Endothelial cell of umbilical vein (primary cell): Measurements from ENCODE around the gene NMD3. TPM values are rescaled to one million over a fixed set of nuclear protein-coding genes. Genes with fewer than 3 reads are reported as not detected.

Source experiments
- BruUV-seq: library from RNA; stranded (reverse); fragments of 400-500 nt; replicated peaks from 2 replicates; lab custom pipeline; 2021; lab: Mats Ljungman, UMichigan
- CTCF ChIA-PET: fragments of 300-600, 350-600 bp; sonication (Branson Sonifier 250); formaldehyde crosslinking; loops from one replicate; lab custom pipeline; 2021; ENCODE audit warnings: antibody characterized with exemption, inconsistent platforms; lab: Charles Lee
- POLR2A ChIA-PET: fragments of 300-600, 350-600 bp; sonication (Branson Sonifier 250); formaldehyde crosslinking; loops from one replicate; lab custom pipeline; 2021; ENCODE audit warnings: antibody characterized with exemption, inconsistent platforms; lab: Charles Lee
- DNase-seq: peaks from one replicate; pipeline ENCODE4 v3.0.0-alpha.2; 2011; ENCODE audit warnings: low read depth, low spot score
- FAIRE-seq: peaks from 2 replicates; lab custom pipeline; 2011; peaks lifted over from hg19 to GRCh38; lab: Jason Lieb, UNC
- H2AFZ ChIP-seq: 2 replicates; pipeline ENCODE4 v1.6.0; 2012; ENCODE audit warnings: low read depth, low read length, control low read depth, inconsistent platforms
- H3K27ac ChIP-seq: 2 replicates; pipeline ENCODE4 v1.5.1; 2011; ENCODE audit warnings: low read depth, mild to moderate bottlenecking, control low read depth, low read length, moderate library complexity; ENCODE audit not compliant: insufficient read depth
- H3K27me3 ChIP-seq, 2 experiments: 2 replicates each; pipeline versions ENCODE4 v1.6.0 to v1.6.1; 2011; ENCODE audit warnings: low read length in 2 of 2, mixed read lengths in 1 of 2; ENCODE audit not compliant: control insufficient read depth in 2 of 2, insufficient read depth in 2 of 2
- H3K36me3 ChIP-seq, 2 experiments: 2 replicates in 1 of 2; 3 replicates in 1 of 2; pipeline ENCODE4 v1.5.1; 2011; ENCODE audit warnings: low read length in 2 of 2, mild to moderate bottlenecking in 1 of 2, moderate library complexity in 1 of 2; ENCODE audit not compliant: control insufficient read depth in 2 of 2, insufficient read depth in 2 of 2; ENCODE audit errors: extremely low read depth in 1 of 2
- H3K4me1 ChIP-seq: 3 replicates; pipeline ENCODE4 v1.5.1; 2011; ENCODE audit warnings: mild to moderate bottlenecking, low read length; ENCODE audit not compliant: control insufficient read depth, insufficient read depth; ENCODE audit errors: extremely low read depth
- H3K4me2 ChIP-seq: 2 replicates; pipeline ENCODE4 v1.6.1; 2011; ENCODE audit warnings: low read length, control low read depth, mixed read lengths; ENCODE audit not compliant: insufficient read depth
- H3K4me3 ChIP-seq, 3 experiments: fragments of 200-600 bp in 1 of 3; sonication (generic), shearing (Covaris generic) in 1 of 3; replicated peaks in 1 of 3; 2 replicates each; pipeline ENCODE4 v1.5.1; 2011 to 2016; ENCODE audit warnings: control low read depth in 3 of 3, low read length in 3 of 3, mild to moderate bottlenecking in 2 of 3, inconsistent platforms in 1 of 3, low read depth in 1 of 3, moderate library complexity in 1 of 3; ENCODE audit not compliant: insufficient read depth in 1 of 3
- H3K79me2 ChIP-seq: 2 replicates; pipeline ENCODE4 v1.6.0; 2012; ENCODE audit warnings: low read length, inconsistent platforms; ENCODE audit not compliant: control insufficient read depth, insufficient read depth
- H3K9ac ChIP-seq: replicated peaks from 2 replicates; pipeline ENCODE3; 2011; ENCODE audit warnings: low read length, control low read depth; ENCODE audit not compliant: insufficient read depth; ENCODE audit errors: extremely low read depth
- H3K9me1 ChIP-seq: replicated peaks from 3 replicates; pipeline ENCODE4 v1.6.0; 2011; ENCODE audit warnings: mild to moderate bottlenecking, low read length; ENCODE audit not compliant: control insufficient read depth, insufficient read depth; ENCODE audit errors: extremely low read depth
- H3K9me3 ChIP-seq: replicated peaks from 2 replicates; pipeline ENCODE4 v1.5.1; 2012; ENCODE audit warnings: low read length, inconsistent platforms; ENCODE audit not compliant: control insufficient read depth, insufficient read depth
- H4K20me1 ChIP-seq: replicated peaks from 2 replicates; pipeline ENCODE3; 2011; ENCODE audit warnings: mild to moderate bottlenecking, low read length; ENCODE audit not compliant: control insufficient read depth, insufficient read depth; ENCODE audit errors: extremely low read depth
- EZH2 ChIP-seq: IDR thresholded peaks from 2 replicates; pipeline ENCODE4 v1.6.1; 2012; ENCODE audit warnings: borderline replicate concordance, low read depth, mild to moderate bottlenecking, moderate library complexity, low read length, inconsistent platforms; ENCODE audit not compliant: severe bottlenecking
- FOS ChIP-seq: IDR thresholded peaks from 2 replicates; pipeline ENCODE4 v1.6.1; 2011; ENCODE audit warnings: mild to moderate bottlenecking, low read length, moderate library complexity, borderline replicate concordance; ENCODE audit not compliant: insufficient read depth
- GATA2 ChIP-seq: IDR thresholded peaks from 2 replicates; pipeline ENCODE4 v1.7.0; 2011; ENCODE audit warnings: low read depth, mild to moderate bottlenecking, moderate library complexity, mixed read lengths, low read length; ENCODE audit not compliant: insufficient read length, insufficient read depth
- JUN ChIP-seq: IDR thresholded peaks from 2 replicates; pipeline ENCODE4 v1.6.1; 2011; ENCODE audit warnings: borderline replicate concordance, low read depth; ENCODE audit not compliant: insufficient read length, insufficient read depth
- MAX ChIP-seq: IDR thresholded peaks from 2 replicates; pipeline ENCODE4 v1.6.1; 2011; ENCODE audit not compliant: insufficient read depth, insufficient read length
- MYC ChIP-seq: IDR thresholded peaks from one replicate; pipeline ENCODE4 v1.6.1; 2011; ENCODE audit warnings: mild to moderate bottlenecking, low read depth, low read length
- POLR2A ChIP-seq: IDR thresholded peaks from 2 replicates; pipeline ENCODE4 v1.6.1; 2012; ENCODE audit warnings: low read depth, mild to moderate bottlenecking, control low read depth, low read length
- POLR2AphosphoS5 ChIP-seq: IDR thresholded peaks from 2 replicates; pipeline ENCODE4 v1.6.1; 2012; ENCODE audit warnings: low read depth, mild to moderate bottlenecking, control low read depth, low read length, moderate library complexity; ENCODE audit not compliant: insufficient read depth
- dilution Hi-C: fragments of 300-500 bp; cut with MboI; formaldehyde crosslinking; loops from one replicate; pipeline ENCODE4 v1.15.0; 2019; ENCODE audit warnings: low sequenced_read_pairs; ENCODE audit not compliant: extremely low pct_ligation_motif_present
- intact Hi-C: fragments of 100-400 bp; cut with micrococcal nuclease; formaldehyde crosslinking; loops from one replicate; pipeline ENCODE4 v1.10.0; 2022
- polyA plus RNA-seq, 4 experiments: library from polyadenylated mRNA; depleted of rRNA in 3 of 4; stranded (reverse) in 3 of 4; unstranded in 1 of 4; fragments of >200 nt; gene quantifications; 2 replicates each; pipeline versions ENCODE4 v1.2.1 to v1.2.3, GENCODE V29; 2011 to 2012; ENCODE audit warnings: missing spikeins in 1 of 4
- total RNA-seq: library from RNA; stranded (reverse); gene quantifications from 2 replicates; pipeline ENCODE4 v1.2.3, GENCODE V29; 2021
- TF ChIP-seq, protein P1 (sequence below), 2 donors: IDR thresholded peaks; 1 replicate in 1 of 2; 2 replicates in 1 of 2; pipeline ENCODE4 v1.5.1; 2011; ENCODE audit warnings: low read length in 2 of 2, mild to moderate bottlenecking in 2 of 2, moderate library complexity in 2 of 2, control low read depth in 1 of 2, inconsistent platforms in 1 of 2, low read depth in 1 of 2; ENCODE audit not compliant: insufficient read depth in 1 of 2; ENCODE audit errors: extremely low read depth in 1 of 2

NMD3 gene
- total and polyA plus RNA-seq, 2 donors (not counting 3 experiments of a cell fraction or from before 2014, with no cell fraction given), result 14.2 to 53.8 TPM

GRCh38 chr3:161291191-161291901 lies 70.2 kb downstream of the NMD3 start:
- no peak for TF ChIP-seq FOS
- TF ChIP-seq POLR2AphosphoS5, result no peak
- TF ChIP-seq EZH2, result no peak
- TF ChIP-seq, protein P1, sequence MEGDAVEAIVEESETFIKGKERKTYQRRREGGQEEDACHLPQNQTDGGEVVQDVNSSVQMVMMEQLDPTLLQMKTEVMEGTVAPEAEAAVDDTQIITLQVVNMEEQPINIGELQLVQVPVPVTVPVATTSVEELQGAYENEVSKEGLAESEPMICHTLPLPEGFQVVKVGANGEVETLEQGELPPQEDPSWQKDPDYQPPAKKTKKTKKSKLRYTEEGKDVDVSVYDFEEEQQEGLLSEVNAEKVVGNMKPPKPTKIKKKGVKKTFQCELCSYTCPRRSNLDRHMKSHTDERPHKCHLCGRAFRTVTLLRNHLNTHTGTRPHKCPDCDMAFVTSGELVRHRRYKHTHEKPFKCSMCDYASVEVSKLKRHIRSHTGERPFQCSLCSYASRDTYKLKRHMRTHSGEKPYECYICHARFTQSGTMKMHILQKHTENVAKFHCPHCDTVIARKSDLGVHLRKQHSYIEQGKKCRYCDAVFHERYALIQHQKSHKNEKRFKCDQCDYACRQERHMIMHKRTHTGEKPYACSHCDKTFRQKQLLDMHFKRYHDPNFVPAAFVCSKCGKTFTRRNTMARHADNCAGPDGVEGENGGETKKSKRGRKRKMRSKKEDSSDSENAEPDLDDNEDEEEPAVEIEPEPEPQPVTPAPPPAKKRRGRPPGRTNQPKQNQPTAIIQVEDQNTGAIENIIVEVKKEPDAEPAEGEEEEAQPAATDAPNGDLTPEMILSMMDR (IDR thresholded peaks at IDR 0.05; ENCODE audit: extremely low read depth in 1 of 2, insufficient read depth in 1 of 2, low read depth in 1 of 2, low read length in 2 of 2), result no peak
- no peak for TF ChIP-seq JUN
- no peak for TF ChIP-seq POLR2A
- TF ChIP-seq MAX, result no peak
- no peak for TF ChIP-seq GATA2
- TF ChIP-seq MYC, result no peak
- CTCF ChIA-PET, result interaction anchor here (0.9 kb wide), 1 partner anchor 13 kb away, joined by 3 read pairs; no protein-coding TSS in a partner anchor

More at GRCh38 chr3:161291191-161291901, 70.2 kb downstream of the NMD3 start:
- Histone ChIP-seq H3K4me3 (no peak overlapping the region), H3K9ac (no peak overlapping the region), H3K27ac (no peak overlapping the region), H3K27me3 (no peaks in the 10 kb centered on the region), H3K36me3 (no peaks in the 10 kb centered on the region), H4K20me1 (no peaks in the 10 kb centered on the region), H3K79me2 (no peaks in the 10 kb centered on the region), H3K4me1 (no peaks in the 10 kb centered on the region), H3K9me1 (no peaks in the 10 kb centered on the region), H3K9me3 (no peaks in the 10 kb centered on the region), H2AFZ (no peak overlapping the region), H3K4me2 (no peak overlapping the region)
- POLR2A ChIA-PET, result no interaction called here
- no peak for FAIRE-seq
- intact Hi-C loops (no loop called here), dilution Hi-C loops (no loop called here)
- no peak for DNase-seq
- no TSS peak for BruUV-seq
